ENCODE data around the gene EIF4G3. TPM values are rescaled to one million over a fixed set of nuclear protein-coding genes. Genes with fewer than 3 reads are reported as not detected.
"Not testable (repeated sequence)": the region's sequence is repeated elsewhere in the genome, so short reads cannot be mapped to it uniquely, and the experiment has no call there.

EIF4G3 gene
- total RNA-seq, 1 donor from 2014 or later: 36.5 TPM

- no peak for DNase-seq
Measured at GRCh38 chr1:21105807-21106206, 70.9 kb downstream of the EIF4G3 start.

DNA sequence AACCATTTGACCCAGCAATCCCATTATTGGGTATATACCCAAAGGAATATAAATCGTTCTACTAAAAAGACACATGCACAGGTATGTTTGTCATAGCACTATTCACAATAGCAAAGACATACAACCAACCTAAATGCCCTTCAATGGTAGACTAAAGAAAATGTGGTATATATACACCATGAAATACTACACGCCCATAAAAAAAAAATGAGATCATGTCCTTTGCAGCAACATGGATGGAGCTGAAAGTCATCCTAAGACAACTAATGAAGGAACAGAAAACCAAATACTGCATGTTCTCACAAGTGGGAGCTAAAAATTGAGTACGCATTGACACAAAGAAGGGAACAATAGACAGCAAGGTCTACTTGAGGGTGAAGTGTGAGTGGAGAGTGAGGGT, 72.0 kb downstream of the EIF4G3 start:
- no peak for DNase-seq

- peak; percentile 9 for DNase-seq
Measured at GRCh38 chr1:21100481-21100921, 76.2 kb downstream of the EIF4G3 start.

GRCh38 chr1:21099869-21100131, 76.9 kb downstream of the EIF4G3 start:
- no peak for DNase-seq

- DNase-seq: no peak
Measured at GRCh38 chr1:21099034-21099868, 77.4 kb downstream of the EIF4G3 start.

- DNase-seq: no peak
Measured at GRCh38 chr1:21098186-21098915, 78.3 kb downstream of the EIF4G3 start.

DNA sequence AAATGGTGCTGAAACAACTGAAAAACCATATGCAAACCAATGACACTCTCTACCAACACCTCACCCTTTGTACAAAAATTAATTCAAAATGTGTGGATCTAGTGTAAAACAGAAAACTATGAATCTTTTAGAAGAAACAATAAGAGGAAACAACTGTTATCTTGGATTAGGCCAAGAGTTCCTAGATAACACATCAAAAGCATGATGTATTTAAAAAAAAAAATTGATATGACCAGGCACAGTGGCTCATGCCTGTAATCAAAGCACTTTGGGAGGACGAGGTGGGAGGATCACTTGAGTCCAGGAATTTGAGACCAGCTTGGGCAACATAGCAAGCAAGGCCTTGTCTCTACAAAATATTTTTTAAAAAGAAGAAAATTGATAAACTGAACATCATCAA, 79.0 kb downstream of the EIF4G3 start:
- no peak for DNase-seq

DNA sequence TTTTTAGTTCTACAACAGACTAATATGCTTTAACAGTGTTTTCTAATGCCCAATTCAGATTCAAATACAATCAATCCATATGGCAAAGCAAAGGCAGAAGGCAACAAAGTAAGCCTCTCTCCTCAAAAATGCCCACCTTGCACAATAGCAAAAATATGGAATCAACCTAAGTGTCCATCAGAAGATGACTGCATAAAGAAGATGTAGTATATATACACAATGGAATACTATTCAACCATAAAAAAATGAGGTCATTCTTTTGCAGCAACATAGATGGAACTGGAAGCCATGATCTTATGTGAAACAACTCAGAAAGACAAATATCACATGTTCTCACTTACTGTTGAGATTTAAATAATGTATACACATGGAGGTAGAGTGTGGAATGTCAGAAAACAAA, 80.7 kb downstream of the EIF4G3 start:
- no peak for DNase-seq

DNA sequence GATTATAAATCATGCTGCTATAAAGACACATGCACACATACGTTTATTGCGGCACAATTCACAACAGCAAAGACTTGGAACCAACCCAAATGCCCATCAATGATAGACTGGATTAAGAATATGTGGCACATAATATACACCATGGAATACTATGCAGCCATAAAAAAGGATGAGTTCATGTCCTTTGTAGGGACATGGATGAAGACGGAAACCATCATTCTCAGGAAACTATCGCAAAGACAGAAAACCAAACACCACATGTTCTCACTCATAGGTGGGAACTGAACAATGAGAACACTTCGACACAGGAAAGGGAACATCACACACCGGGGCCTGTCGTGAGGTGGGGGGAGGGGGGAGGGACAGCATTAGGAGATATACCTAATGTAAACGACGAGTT, 82.4 kb downstream of the EIF4G3 start:
- DNase-seq: not testable (repeated sequence)

- not testable (repeated sequence) for DNase-seq
Measured at GRCh38 chr1:21093271-21093958, 83.3 kb downstream of the EIF4G3 start.

- not testable (repeated sequence) for DNase-seq
Measured at GRCh38 chr1:21092545-21092944, 84.2 kb downstream of the EIF4G3 start.

DNA sequence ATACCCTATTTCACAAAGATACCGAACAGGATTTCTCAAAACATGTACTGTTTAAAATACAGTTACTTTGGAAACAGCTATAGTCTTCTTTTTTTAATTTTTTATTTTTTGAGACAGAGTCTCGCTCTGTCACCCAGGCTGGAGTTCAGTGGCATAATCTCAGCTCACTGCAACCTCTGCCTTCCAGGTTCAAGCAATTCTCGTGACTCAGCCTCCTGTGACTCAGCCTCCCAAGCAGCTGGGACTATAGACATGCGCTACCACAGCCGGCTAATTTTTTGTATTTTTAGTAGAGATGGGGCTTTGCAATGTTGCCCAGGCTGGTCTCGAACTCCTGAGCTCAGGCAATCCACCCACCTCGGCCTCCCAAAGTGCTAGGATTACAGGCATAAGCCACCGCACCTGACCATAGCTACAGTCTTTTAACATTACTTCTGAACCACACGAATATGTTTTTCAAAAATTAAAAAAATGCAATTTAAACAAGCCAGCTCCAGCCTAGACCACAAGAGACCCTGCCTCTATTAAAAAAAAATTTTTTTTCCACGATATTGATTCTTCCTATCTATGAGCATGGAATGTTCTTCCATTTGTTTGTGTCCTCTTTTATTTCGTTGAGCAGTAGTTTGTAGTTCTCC, 85.5 kb downstream of the EIF4G3 start:
- DNase-seq: not testable (repeated sequence)

- no peak for DNase-seq
Measured at GRCh38 chr1:21090463-21090862, 86.2 kb downstream of the EIF4G3 start.

DNA sequence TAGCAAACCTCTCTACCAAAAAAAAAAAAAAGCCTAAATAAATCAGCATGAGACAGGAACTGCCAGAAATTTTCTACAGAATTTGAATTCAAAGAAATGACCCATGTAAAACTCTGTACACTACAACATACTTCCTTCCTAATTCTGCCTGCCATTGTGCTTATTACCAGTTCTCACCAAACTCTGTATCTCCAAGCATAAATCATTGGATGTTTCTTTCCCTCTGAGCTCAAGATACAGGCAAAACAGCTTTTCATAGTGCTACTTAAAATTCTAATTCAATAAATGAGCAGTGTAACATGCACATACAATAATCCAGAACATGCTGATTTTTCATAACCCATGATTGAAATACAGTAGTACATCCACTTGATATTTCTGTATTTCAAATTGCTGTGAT, 87.0 kb downstream of the EIF4G3 start:
- no peak for DNase-seq

DNA sequence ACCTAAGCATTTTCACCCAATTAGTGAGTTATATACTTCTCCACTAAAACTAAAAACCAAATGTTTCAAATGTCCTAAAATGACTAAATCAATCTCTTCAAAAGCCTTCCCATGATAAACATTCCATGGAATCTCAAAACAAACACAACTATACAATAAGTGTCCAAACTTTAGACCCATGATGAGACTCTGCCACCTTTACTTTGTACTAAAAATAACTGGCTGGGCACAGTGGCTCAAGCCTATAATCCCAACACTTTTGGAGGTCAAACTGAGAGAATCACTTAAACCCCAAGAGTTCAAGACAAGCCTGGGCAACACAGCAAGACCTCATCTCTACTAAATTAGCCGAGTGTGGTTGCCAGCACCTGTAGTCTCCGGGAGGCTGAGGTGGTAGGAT, 87.4 kb downstream of the EIF4G3 start:
- DNase-seq: no peak

DNA sequence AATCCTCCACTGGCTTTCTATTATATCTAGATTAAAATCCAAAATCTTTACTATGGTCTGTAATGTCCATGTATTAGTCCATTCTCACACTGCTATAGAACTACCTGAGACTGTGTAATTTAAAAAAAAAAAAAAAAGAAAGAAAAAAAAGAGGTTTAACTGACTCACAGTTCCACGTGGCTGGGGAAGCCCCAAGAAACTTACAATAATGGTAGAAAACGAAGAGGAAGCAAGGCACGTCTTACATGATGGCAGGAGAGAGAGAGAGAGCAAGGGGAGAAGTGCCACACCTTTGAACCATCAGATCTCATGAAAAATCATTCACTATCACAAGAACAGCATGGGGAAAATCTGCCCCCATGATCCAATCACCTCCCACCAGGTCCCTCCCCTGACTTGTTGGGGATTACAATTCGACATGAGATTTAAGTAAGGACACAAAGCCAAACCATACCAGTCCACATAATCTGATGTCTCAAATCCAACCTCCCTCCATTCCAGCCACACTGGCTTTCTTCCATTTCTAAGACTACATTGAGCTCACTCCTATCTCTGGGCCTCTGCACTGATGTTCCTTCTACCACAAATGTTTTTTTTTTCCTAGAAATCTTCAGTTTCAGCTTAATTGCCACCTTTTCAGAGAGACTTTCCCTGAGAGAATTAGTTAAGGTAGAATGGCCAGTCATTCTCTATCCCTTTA, 92.4 kb downstream of the EIF4G3 start:
- no peak for DNase-seq

GRCh38 chr1:21082073-21082472, 94.6 kb downstream of the EIF4G3 start:
- DNase-seq: peak; percentile 26

GRCh38 chr1:21077085-21077484, 99.6 kb downstream of the EIF4G3 start:
- no peak for DNase-seq

DNA sequence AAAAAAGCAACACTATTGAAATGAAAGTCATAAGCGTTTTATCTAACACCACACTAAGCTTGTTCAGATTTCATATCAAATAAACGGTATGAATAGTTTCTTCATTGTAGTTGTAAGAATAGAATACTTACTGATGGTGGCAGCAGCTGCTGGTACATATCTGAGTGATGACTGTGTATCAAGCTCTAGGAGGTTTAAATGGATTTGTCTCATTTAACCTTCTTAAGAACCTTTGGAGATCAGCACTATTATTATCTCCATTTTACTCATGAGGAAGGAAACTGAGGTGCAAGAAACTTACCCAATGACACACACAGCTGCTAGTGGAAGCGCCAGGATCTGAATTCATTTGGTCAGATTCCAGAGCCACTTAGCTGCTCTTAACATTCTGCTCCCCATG, 104.0 kb downstream of the EIF4G3 start:
- DNase-seq: peak; percentile 5

DNA sequence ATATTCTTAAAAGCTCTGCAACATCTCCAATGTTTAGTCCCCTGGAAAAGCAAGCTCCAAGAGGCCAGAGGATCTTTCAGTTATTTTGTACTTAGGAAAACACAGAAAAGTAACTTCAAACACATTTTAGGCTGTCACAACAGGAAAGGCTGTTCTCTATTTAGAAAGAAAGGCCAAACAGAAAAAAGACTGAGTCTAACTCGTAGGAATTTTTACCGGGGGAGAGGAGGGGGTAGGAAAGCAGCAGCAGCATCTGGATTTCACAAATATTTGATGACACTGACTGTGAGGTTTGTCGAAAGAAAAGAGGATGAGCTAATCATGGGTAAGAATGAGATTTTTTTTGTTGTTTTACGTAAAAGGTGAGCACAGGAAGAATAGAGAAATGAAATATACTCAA, 107.1 kb downstream of the EIF4G3 start:
- peak; percentile 46 for DNase-seq

DNA sequence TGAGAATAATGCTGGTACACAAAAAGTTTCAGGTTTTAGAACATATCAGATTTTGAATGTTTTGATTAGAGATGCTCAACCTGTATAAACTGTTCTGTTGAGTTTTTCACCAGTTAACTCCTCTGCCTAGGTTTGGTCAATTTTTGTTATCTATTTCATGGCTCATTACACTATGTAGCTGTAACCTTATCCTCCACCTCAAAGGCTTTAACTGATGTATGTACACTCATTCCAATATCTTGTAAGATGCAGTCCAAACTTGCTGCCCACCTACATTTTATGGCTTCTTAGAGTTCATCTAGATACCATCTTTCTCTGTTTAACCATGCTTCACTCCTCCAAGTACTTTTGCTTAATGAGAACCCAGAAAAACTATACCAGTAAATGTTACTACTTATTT, 107.8 kb downstream of the EIF4G3 start:
- no peak for DNase-seq
